Stomach (tissue), 9 donors: ENCODE data around the gene ABHD1. TPM values are rescaled to one million over a fixed set of nuclear protein-coding genes. Genes with fewer than 3 reads are reported as not detected.
A peak's percentile ranks its signal among the peaks of the same experiment; 100 is the strongest.
"Not testable (repeated sequence)": the region's sequence is repeated elsewhere in the genome, so short reads cannot be mapped to it uniquely, and the experiment has no call there.

Source experiments
- DNase-seq, 2 donors: peaks; one replicate each; pipeline versions ENCODE4 v3.0.0 to v3.0.0-alpha.2; 2013 to 2019
- H3K27ac ChIP-seq, 5 donors: fragments of 200-600 bp in 4 of 5; sonication (generic) in 4 of 5; one replicate each; pipeline ENCODE4 v1.5.1; 2013 to 2019; ENCODE audit warnings: mild to moderate bottlenecking in 1 of 5, moderate library complexity in 1 of 5
- H3K27me3 ChIP-seq, 3 donors: fragments of 200-600 bp; sonication (generic); one replicate each; pipeline ENCODE4 v1.5.1; 2017 to 2019; ENCODE audit warnings: mixed run types in 1 of 3
- H3K36me3 ChIP-seq, 4 donors: fragments of 200-600 bp; sonication (generic); 1 replicate in 3 of 4; 2 replicates in 1 of 4; pipeline ENCODE4 v1.5.1; 2016 to 2019
- H3K4me1 ChIP-seq, 4 donors: fragments of 200-600 bp; sonication (generic); one replicate each; pipeline ENCODE4 v1.5.1; 2016 to 2019
- H3K4me3 ChIP-seq, 4 donors: fragments of 200-600 bp; sonication (generic) in 3 of 4; one replicate each; pipeline ENCODE4 v1.5.1; 2016 to 2019; ENCODE audit warnings: mild to moderate bottlenecking in 1 of 4
- H3K9me3 ChIP-seq, 4 donors: fragments of 200-600 bp; sonication (generic); one replicate each; pipeline ENCODE4 v1.5.1; 2016 to 2019
- CTCF ChIP-seq, 7 experiments: fragments of 450-650 bp in 4 of 7; fragments of 200-600 bp in 3 of 7; sonication (generic) in 3 of 7; IDR thresholded peaks; one replicate each; pipeline ENCODE4 v1.5.1; 2016 to 2019; ENCODE audit warnings: antibody characterized with exemption in 7 of 7, control low read depth in 2 of 7, mild to moderate bottlenecking in 1 of 7
- EP300 ChIP-seq: sonication (generic); formaldehyde crosslinking; IDR thresholded peaks from one replicate; pipeline ENCODE4 v1.6.1; 2017; ENCODE audit warnings: antibody characterized with exemption
- POLR2A ChIP-seq, 4 donors: fragments of 450-650 bp; IDR thresholded peaks; one replicate each; pipeline ENCODE4 v1.6.1; 2016; ENCODE audit warnings: antibody characterized with exemption in 4 of 4, control low read depth in 2 of 4, mild to moderate bottlenecking in 1 of 4, moderate library complexity in 1 of 4
- POLR2AphosphoS5 ChIP-seq, 3 donors: sonication (generic); formaldehyde crosslinking; IDR thresholded peaks; one replicate each; pipeline ENCODE4 v1.6.1; 2016; ENCODE audit warnings: antibody characterized with exemption in 3 of 3
- whole genome bisulfite sequencing, 5 donors: extraction: QIAGEN DNeasy Blood & Tissue Kit in 3 of 5; methylation state at CpG; one replicate each; pipeline versions ENCODE4 v1.1.5 to v1.1.7; 2013 to 2018; 5-methylcytosine and 5-hydroxymethylcytosine counted together
- intact Hi-C: fragments of 100-400 bp; cut with DNase I; formaldehyde crosslinking; loops from one replicate; pipeline ENCODE4 v1.15.1; 2023; ENCODE audit warnings: low total_unique reads
- polyA plus RNA-seq, 3 donors: library from polyadenylated mRNA; stranded (reverse); fragments of 200-250 nt; gene quantifications; one replicate each; pipeline ENCODE4 v1.2.3, GENCODE V29; 2013
- total RNA-seq, 5 donors: library from RNA; depleted of rRNA; stranded (reverse); fragments of >200 nt; gene quantifications; one replicate each; pipeline versions ENCODE4 v1.1.0 to v1.2.3, GENCODE V29; 2014 to 2016
- donor health status: healthy with polysubstance abuse.
- donor health status: Bipolar disorder and iron deficiency.
- donor health status: healthy.

The ABHD1 gene
- total and polyA plus RNA-seq, 8 donors, result 0.23 to 0.75 TPM; not detected in 6

GRCh38 chr2:27115519-27115918, 8.1 kb upstream of the ABHD1 start:
- intact Hi-C loops, result no loop called here
- Histone ChIP-seq H3K27me3 (peaks cover 10 to 39% (median 24%) of the 10 kb centered on the region in 3 donors), H3K4me1 (peaks cover 11 to 17% (median 13%) of the 10 kb centered on the region in 4 donors), H3K9me3 (no peaks in the 10 kb centered on the region), H3K4me3 (no peak overlapping the region), H3K36me3 (no peaks in the 10 kb centered on the region), H3K27ac (no peak overlapping the region)
- no peak for DNase-seq
- 65 to 81% (median 69%) methylated on average over 2 of the region's 2 CpGs for WGBS, 5 donors
- TF ChIP-seq POLR2A (IDR thresholded peaks at IDR 0.05) (no peak), CTCF (IDR thresholded peaks at IDR 0.05) (no peak), EP300 (no peak), POLR2AphosphoS5 (IDR thresholded peaks at IDR 0.05) (no peak)

GRCh38 chr2:27117995-27118524, 5.6 kb upstream of the ABHD1 start:
- peaks cover 10 to 39% (median 24%) of the 10 kb centered on the region in 3 donors for H3K27me3 ChIP-seq
- peak overlapping the region; percentile 44 to 58 (median 50) for H3K4me3 ChIP-seq
- WGBS, 5 donors, result 23 to 26% (median 26%) methylated on average over 12 to 14 of the region's 14 CpGs

GRCh38 chr2:27118525-27119329, 4.9 kb upstream of the ABHD1 start, which contains the start of gene CGREF1:
Gene CGREF1 (minus strand): TSS chr2:27119128. CDS start chr2:27104366, 14,762 bp downstream.
- Histone ChIP-seq H3K4me3 (peak within 1 kb of the TSS; percentile 44 to 58 (median 50)), H3K27ac (no peak within 1 kb of the TSS), H3K4me1 (peaks cover 13 to 28% (median 23%) of the 10 kb centered on the region in 4 donors), H3K9me3 (no peaks in the 10 kb centered on the region), H3K36me3 (no peaks in the 10 kb centered on the region), H3K27me3 (peaks cover 10 to 39% (median 24%) of the 10 kb centered on the region in 3 donors)
- DNase-seq, result peak; percentile 45 to 68
- TF ChIP-seq EP300, result no peak
- no peak for TF ChIP-seq POLR2A (IDR thresholded peaks at IDR 0.05)
- TF ChIP-seq CTCF (IDR thresholded peaks at IDR 0.05), result no peak
- TF ChIP-seq POLR2AphosphoS5 (IDR thresholded peaks at IDR 0.05), result no peak
- WGBS, 5 donors, result 2 to 13% (median 4%) methylated on average over 11 to 84 of the region's 84 CpGs
- intact Hi-C loops, result no loop called here

More at GRCh38 chr2:27117995-27118524, 5.6 kb upstream of the ABHD1 start:
- Histone ChIP-seq H3K9me3 (no peaks in the 10 kb centered on the region), H3K27ac (no peak overlapping the region), H3K36me3 (no peaks in the 10 kb centered on the region), H3K4me1 (peaks cover 11 to 21% (median 17%) of the 10 kb centered on the region in 4 donors)
- TF ChIP-seq EP300 (no peak), POLR2A (IDR thresholded peaks at IDR 0.05) (no peak), POLR2AphosphoS5 (IDR thresholded peaks at IDR 0.05) (no peak), CTCF (IDR thresholded peaks at IDR 0.05) (no peak)
- intact Hi-C loops, result no loop called here
- DNase-seq, result no peak

DNA sequence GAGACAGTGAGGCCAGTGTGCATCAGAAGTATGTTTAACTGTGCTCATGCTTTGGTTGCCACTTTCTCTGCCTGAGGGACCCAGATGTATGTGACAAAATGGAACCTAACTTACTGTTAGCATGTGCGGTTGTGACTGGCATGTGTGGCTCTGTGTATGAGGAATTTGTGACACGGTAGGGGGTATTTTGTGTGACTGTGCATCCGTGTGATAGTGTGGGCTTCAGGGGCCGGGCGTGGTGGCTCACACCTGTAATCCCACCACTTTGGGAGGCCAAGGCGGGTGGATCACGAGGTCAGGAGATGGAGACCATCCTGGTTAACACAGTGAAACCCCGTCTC, 4.3 kb upstream of the ABHD1 start:
- H3K9me3 ChIP-seq, DNase-seq, H3K36me3 ChIP-seq, H3K27ac ChIP-seq, intact Hi-C loops: not testable (repeated sequence)
- Histone ChIP-seq H3K27me3 (peaks cover 10 to 39% (median 24%) of the 10 kb centered on the region in 3 donors), H3K4me1 (peaks cover 17 to 33% (median 28%) of the 10 kb centered on the region in 4 donors), H3K4me3 (peak overlapping the region; percentile 44 to 58 (median 50))
- 71 to 82% (median 80%) methylated on average over 8 of the region's 8 CpGs for WGBS, 5 donors
